Lower leg skin (tissue), 4 donors: ENCODE measurements around the gene GADD45G. TPM values are rescaled to one million over a fixed set of nuclear protein-coding genes. Genes with fewer than 3 reads are reported as not detected.

ENCODE experiments used
- DNase-seq, 2 donors: peaks; one replicate each; pipeline ENCODE4 v3.0.0-alpha.2; 2019; ENCODE audit warnings: low spot score in 2 of 2
- H3K4me3 ChIP-seq: fragments of 200-600 bp; sonication (generic); 2 replicates; pipeline ENCODE4 v1.5.1; 2017; ENCODE audit warnings: mild to moderate bottlenecking, low read depth; ENCODE audit not compliant: poor library complexity, severe bottlenecking
- POLR2A ChIP-seq, 2 donors: fragments of 450-650 bp; IDR thresholded peaks; one replicate each; pipeline ENCODE4 v1.6.1; 2016 to 2017; ENCODE audit warnings: antibody characterized with exemption in 2 of 2, mild to moderate bottlenecking in 1 of 2, moderate library complexity in 1 of 2
- WGBS, 2 donors: methylation state at CpG; one replicate each; pipeline ENCODE4 v1.1.5; 2018; 5-methylcytosine and 5-hydroxymethylcytosine counted together
- intact Hi-C: fragments of 100-400 bp; cut with DNase I; formaldehyde crosslinking; loops from one replicate; pipeline ENCODE4 v1.15.0; 2023; ENCODE audit warnings: low total_unique reads
- total RNA-seq, 4 donors: library from RNA; depleted of rRNA; stranded (reverse); fragments of >200 nt; gene quantifications; one replicate each; pipeline ENCODE4 v1.1.0, GENCODE V29; 2016
- TF ChIP-seq, protein P1 (sequence below), 3 donors: fragments of 450-650 bp; IDR thresholded peaks; one replicate each; pipeline ENCODE4 v1.5.1; 2016; ENCODE audit warnings: antibody characterized with exemption in 3 of 3, mild to moderate bottlenecking in 3 of 3, moderate library complexity in 2 of 3

Gene GADD45G
- total RNA-seq, 4 donors from 2014 or later, result 18.3 to 48.9 (median 23.6) TPM

- H3K4me3 ChIP-seq, result no peak overlapping the region
- WGBS, 2 donors, result 93 to 98% methylated on average over 6 to 7 of the region's 7 CpGs
- TF ChIP-seq, protein P1, sequence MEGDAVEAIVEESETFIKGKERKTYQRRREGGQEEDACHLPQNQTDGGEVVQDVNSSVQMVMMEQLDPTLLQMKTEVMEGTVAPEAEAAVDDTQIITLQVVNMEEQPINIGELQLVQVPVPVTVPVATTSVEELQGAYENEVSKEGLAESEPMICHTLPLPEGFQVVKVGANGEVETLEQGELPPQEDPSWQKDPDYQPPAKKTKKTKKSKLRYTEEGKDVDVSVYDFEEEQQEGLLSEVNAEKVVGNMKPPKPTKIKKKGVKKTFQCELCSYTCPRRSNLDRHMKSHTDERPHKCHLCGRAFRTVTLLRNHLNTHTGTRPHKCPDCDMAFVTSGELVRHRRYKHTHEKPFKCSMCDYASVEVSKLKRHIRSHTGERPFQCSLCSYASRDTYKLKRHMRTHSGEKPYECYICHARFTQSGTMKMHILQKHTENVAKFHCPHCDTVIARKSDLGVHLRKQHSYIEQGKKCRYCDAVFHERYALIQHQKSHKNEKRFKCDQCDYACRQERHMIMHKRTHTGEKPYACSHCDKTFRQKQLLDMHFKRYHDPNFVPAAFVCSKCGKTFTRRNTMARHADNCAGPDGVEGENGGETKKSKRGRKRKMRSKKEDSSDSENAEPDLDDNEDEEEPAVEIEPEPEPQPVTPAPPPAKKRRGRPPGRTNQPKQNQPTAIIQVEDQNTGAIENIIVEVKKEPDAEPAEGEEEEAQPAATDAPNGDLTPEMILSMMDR (IDR thresholded peaks at IDR 0.05), result no peak
- no peak for TF ChIP-seq POLR2A (IDR thresholded peaks at IDR 0.05)
- no peak for DNase-seq
- intact Hi-C loops, result no loop called here
Observed at GRCh38 chr9:89632736-89633135, 27.9 kb downstream of the GADD45G start.

GRCh38 chr9:89633404-89633803 lies 28.6 kb downstream of the GADD45G start:
- no peak for DNase-seq
- 95 to 97% methylated on average over 5 to 6 of the region's 6 CpGs for WGBS, 2 donors
- H3K4me3 ChIP-seq, result no peak overlapping the region
- intact Hi-C loops, result no loop called here
- TF ChIP-seq, protein P1 (IDR thresholded peaks at IDR 0.05), result no peak
- TF ChIP-seq POLR2A (IDR thresholded peaks at IDR 0.05), result no peak

DNA sequence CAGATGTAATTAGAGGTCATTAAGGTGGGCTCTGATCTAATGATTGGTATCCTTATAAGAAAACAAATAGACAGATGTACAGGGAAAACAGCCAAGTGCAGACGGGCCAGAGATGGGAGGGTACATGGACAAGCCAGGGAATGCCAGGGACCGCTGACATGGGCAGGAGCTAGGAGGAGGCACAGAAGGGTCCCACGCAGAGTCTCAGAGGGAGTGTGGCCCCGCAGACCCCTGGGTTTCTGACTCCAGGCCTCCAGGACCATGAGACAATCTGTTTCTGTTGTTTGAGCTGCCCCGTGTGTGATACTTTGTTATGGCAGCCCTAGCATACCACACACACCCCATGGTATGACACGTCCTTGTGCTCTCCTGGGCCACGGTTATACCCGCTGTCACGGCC lies 29.1 kb downstream of the GADD45G start:
- 94 to 97% methylated on average over 8 to 9 of the region's 9 CpGs for WGBS, 2 donors
- no peak overlapping the region for H3K4me3 ChIP-seq
- no peak for TF ChIP-seq POLR2A (IDR thresholded peaks at IDR 0.05)
- TF ChIP-seq, protein P1 (IDR thresholded peaks at IDR 0.05), result no peak
- intact Hi-C loops, result no loop called here
- no peak for DNase-seq

- no peak overlapping the region for H3K4me3 ChIP-seq
- no peak for DNase-seq
- intact Hi-C loops, result no loop called here
- WGBS, 2 donors, result 26 to 39% methylated on average over 7 of the region's 7 CpGs
- TF ChIP-seq, protein P1 (IDR thresholded peaks at IDR 0.05), result no peak
- TF ChIP-seq POLR2A (IDR thresholded peaks at IDR 0.05), result no peak
Observed at GRCh38 chr9:89634995-89635742, 30.4 kb downstream of the GADD45G start.

GRCh38 chr9:89635816-89636215 lies 31.0 kb downstream of the GADD45G start:
- intact Hi-C loops, result no loop called here
- WGBS, 2 donors, result 90 to 91% methylated on average over 5 of the region's 5 CpGs
- no peak for TF ChIP-seq POLR2A (IDR thresholded peaks at IDR 0.05)
- TF ChIP-seq, protein P1 (IDR thresholded peaks at IDR 0.05), result no peak
- no peak overlapping the region for H3K4me3 ChIP-seq
- DNase-seq, result no peak

DNA sequence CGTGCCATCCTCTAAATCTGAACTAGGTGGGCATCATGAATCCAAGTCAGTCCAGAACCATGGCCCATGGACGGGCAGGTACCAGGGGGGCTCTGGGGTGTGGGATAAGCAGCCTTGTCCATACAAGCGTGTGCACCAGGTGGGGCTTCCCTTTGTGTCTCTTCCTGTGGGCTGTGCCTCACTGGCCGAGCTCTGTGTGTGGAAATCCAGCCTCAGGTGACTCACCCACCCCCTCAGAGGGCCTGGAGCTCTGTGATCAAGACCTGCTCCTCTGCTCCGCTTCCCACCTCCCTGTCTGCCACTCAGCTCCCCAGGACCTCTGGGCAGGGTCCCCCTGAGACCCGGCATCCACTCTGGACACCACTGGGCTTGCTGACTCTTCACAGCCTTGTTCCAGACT lies 33.0 kb downstream of the GADD45G start:
- H3K4me3 ChIP-seq, result no peak overlapping the region
- TF ChIP-seq, protein P1 (IDR thresholded peaks at IDR 0.05), result no peak
- TF ChIP-seq POLR2A (IDR thresholded peaks at IDR 0.05), result no peak
- WGBS, 2 donors, result 85% methylated on average over 6 of the region's 6 CpGs
- no peak for DNase-seq
- intact Hi-C loops, result no loop called here
